Stimulated activated naive CD4-positive, alpha-beta T cell (primary cell): Measurements from ENCODE around the gene MAN1A1.

Experiments
- DNase-seq, 6 experiments: peaks; one replicate each; lab custom pipeline; 2025; lab: John Stamatoyannopoulos, UW

The MAN1A1 gene

DNA sequence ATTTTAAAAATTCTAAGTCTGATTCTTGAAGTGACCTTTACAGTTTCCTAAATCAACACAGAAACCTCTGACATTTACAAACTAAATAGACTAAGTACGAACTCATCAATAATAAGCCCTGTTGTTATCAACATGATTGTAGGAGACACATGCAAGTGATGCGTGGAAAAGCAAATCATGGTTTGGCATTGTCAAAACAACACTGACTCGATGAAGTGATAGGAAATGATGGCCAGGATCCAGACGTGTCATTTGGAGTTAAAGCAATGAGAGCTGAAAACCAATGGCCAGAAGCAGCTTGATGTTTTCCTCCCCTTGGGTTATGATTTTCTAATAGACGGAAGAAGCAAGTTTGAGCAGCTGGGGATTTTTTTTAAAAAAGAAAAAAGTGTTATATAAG lies 153.7 kb downstream of the MAN1A1 start:
- DNase-seq, result no peak

- DNase-seq, result no peak
Observed at GRCh38 chr6:119195204-119195603, 154.4 kb downstream of the MAN1A1 start.

DNA sequence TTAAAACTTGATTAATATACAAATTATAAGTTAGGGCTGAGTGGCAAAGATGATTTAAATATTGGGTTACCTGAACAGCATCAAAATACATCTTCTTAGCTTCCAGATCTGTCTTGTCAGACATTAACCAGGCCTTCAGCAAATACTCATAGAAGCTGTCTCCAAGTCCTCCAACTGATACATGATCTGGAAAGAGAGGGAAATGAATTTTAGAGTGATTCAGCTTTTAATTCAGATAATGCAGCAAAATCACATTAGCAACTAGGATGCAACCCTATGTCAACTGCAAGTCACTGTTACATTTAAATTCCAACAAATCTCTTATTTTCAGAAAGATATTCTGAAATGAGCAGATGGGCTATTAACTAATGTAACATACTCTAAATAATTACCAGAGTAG lies 155.9 kb downstream of the MAN1A1 start:
- no peak for DNase-seq

DNA sequence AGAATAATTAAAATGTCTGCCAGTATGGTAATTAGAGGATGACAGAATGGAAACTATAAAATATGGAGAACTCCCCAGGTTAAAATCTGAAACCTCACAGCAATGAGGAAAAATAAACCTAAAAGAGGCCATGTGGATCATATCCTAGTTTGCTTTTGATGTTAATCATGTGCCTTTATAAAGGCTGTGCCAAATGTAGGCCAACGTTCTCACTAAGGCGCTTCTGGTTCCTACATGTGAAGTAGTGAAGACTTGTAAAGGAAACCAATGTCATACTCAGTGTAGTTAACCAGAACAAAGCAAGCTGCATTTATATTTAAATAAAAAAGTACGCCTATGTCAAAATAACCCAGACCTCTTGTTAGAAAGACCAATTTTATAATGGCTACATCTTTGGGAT lies 157.4 kb downstream of the MAN1A1 start:
- no peak for DNase-seq

DNA sequence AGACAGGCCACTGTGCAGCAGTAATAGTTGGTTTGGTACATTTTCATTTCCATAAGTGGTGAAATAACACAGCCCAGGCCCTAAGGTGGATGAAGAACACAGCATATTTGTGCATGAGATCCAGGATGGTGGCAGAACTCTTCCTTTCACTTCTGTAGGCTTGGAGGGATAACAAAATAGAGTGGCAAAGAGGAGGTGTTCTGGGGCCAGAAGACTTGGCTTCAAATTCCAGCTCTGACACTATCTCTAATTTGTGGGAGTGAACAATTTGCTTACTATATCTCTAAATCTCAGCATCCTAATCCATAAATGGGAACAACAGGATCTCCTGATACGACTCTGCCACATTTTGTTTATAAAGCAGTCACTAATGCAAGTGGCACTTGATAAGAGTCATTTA lies 159.4 kb downstream of the MAN1A1 start:
- DNase-seq, result no peak

DNA sequence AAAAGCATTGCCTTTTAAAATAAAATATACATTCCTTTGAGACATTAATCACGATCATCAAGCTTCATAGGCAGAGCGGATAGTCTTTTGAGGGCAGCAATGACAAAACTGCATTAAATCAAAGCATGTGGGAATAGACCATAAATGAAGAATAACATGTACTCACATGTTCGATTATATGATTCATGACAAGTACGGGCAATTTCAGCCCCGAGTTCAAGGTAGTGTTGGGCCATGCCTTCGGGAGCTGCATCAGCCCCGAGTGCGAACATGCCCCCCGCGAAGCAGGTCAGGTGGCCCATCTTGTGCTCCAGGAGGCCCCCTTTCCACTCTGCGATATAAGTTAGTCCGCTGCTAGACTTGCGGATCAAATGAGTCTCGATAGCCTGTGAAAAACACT lies 160.1 kb downstream of the MAN1A1 start:
- DNase-seq, result no peak

GRCh38 chr6:119187596-119187995 lies 162.0 kb downstream of the MAN1A1 start:
- DNase-seq, result no peak

- DNase-seq, result no peak
Observed at GRCh38 chr6:119186490-119186889, 163.1 kb downstream of the MAN1A1 start.

DNA sequence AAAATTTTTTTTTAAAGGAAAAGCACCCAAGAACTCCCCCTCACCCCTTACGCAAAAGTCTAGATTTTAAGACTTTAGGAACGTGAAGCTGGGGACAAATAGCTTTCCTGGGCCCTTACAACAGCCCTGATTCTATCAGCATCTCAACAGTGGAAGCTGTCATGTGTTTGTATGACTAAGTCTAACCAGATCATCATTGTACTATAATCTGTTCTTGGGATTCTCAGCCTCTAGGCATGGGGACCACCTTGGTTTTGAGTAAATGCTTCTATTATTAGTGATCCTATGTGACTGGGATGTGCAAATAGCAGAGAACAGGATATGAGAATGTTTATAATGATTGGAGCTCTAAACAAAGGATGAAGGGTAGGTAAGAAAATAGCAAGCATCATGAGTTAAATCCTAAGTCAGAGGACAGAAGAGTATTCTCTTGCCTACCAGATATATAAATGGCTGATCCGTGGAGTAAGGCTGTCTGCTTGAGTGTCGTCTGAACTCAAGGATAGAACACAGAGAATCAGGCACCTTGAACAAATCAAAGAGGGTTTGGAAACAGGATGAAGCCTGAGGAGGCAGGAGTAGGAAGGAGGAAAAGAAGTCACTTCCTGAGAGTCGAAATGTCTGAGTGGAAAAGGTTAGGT lies 165.4 kb downstream of the MAN1A1 start:
- DNase-seq, result no peak

DNA sequence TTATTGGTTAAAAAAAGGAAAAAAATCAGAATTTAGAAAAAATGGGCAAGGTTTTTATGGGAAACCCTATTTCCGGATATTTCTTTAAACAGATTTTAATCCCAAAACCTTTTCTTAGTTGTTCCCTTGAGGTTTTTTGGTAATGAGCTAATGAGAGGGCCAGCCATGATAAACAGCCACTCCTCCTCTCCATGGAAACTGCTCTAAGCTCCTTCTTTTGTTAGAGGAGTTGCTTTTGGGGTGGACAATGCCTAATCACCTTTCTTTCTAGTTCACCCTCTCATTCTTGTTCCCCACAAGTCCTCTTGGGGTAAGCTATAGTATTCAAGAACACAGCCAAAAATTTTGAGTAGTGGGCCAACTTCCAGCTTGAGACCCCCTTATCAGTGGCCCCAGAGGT lies 166.1 kb downstream of the MAN1A1 start:
- DNase-seq, result no peak

DNA sequence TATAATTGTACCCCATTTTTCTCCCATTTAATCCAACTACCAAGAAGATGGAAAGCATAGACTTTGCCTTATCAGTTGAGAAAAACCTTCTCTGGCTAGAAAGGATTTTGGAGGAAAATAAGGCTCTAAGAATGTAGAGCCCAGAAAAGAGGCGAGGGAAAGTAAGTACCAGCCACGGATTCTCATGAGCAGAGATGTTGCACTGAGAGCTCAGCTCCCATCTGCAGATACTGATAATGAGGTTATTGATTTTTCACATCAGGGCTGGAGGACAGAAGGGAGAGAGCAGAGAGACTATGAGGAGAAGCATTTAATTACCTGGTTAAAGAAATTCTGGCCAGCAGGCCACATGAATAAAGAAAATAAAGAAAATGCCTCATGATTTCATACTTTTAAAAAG lies 166.7 kb downstream of the MAN1A1 start:
- no peak for DNase-seq

DNA sequence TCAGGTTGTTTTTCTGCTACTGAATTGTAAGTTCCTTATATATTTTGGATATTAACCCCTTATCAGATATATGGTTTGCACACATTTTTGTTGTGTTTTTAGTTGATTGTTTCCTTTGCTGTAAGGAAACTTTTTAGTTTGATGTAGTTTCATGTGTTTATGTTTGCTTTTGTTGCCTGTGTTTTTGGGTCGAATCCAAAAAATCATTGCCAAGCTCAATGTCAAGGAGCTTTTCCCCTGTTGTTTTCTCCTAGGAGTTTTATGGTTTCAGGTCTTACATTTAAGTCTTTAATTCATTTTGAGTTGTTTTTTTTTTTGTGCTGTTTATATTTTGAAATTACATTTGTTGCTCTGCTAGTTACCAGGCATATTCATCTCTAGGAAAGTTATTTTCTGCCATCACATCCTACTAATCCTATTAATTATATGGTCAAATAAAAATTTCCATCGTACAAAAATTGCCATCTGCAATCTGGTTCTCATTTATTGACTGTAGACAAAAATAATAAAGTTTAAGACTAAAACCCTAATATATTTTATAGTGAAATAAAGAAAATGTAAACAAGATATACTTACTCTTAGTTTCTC lies 167.3 kb downstream of the MAN1A1 start:
- DNase-seq, result no peak

GRCh38 chr6:119181046-119181445 lies 168.5 kb downstream of the MAN1A1 start:
- DNase-seq, result no peak

GRCh38 chr6:119179842-119180241 lies 169.7 kb downstream of the MAN1A1 start:
- peak in 1 of 6 experiments; percentile 2 for DNase-seq

DNA sequence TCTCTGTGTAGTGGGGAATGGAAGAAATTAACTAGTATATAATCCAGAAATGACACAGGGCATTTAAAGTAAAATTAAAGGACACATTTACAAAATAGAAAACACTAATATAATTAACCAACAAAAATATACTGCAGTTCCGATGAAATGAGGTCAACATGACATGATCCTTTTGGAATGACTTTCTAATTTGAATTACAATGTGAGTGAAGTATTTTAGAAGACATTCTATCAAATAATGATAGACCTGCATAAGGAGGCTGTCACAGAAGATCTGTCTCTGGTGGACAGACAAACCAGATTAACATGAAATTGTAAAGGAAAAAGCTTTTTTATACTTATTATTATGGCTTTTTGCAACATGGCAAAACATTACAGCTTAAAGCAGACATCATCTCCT lies 170.5 kb downstream of the MAN1A1 start:
- no peak for DNase-seq

DNA sequence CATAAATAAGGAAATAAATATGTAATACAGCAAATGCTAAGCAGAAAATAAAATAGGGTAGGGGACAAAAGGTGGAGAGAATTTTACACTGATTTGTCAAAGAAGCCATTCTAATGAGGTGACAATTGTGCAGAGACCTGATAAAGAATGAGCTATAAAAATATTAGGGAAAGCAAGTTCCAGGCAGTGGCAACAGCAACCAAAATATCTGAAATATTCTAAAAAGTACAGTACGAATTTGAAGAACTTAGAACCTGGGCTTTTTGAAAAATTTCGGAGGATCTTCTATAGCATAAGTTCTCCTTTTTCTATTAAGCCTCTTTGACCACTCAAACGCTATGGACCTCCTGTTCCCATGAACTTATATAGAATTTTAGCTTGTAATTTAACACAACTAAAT lies 173.1 kb downstream of the MAN1A1 start:
- DNase-seq, result no peak

DNA sequence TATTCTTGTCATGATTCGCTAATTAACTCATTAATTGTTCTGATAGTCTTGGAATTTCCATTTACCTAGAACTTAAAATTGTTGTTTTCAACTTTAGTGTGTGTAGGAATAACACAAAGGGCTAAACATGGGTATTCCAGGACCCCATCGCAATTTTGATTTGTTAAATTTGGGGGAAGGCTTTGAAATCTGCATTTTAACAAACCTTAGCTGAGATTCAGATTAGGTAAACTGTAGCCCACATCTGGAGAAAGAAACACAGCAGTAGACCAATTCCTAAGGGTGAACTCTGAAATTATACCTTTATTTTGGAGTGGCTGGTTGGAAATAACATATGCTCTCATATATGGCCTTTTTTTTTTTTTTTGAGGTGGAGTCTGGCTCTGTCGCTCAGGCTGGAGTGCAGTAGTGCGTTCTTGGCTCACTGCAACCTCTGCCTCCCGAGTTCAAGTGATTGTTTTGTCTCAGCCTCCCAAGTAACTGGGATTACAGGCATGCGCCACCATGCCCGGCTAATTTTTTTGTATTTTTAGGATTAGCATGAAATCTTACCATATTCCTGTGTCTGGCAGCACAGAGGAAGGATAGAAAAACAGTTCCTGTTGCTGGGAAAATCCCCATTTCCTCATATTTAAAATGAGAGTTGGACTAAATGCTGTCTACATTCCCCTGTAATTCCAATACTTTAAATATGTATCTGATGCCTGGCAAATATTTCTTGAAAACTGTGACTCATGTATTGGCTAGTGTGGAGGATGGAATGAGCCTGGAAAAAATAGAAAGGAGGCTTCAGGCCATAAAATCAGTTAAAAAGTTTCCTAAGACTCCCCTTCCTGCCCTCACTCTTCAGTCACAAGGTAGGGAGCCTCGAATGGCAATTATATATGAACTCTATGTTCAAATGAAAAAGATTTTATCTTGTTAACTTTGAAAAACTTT lies 174.4 kb downstream of the MAN1A1 start:
- no peak for DNase-seq

DNA sequence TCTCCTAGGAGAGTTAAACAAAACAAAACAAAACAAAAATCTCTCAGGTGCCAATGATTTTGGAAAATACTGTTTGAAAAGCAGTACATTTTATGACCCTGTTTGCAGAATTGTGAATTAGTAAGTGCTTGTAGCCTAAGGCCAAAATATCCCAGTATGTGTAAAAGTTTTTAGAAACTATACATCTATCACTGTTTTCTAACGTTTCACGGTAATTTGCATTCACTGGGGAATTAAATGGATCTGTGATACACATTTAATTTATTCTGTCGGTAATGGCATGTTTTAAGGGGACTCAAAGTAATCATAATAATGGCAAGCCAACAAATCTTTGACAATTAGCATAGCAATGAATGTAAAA lies 175.5 kb downstream of the MAN1A1 start:
- DNase-seq, result no peak

- DNase-seq, result no peak
Observed at GRCh38 chr6:119173249-119174084, 176.1 kb downstream of the MAN1A1 start.

DNA sequence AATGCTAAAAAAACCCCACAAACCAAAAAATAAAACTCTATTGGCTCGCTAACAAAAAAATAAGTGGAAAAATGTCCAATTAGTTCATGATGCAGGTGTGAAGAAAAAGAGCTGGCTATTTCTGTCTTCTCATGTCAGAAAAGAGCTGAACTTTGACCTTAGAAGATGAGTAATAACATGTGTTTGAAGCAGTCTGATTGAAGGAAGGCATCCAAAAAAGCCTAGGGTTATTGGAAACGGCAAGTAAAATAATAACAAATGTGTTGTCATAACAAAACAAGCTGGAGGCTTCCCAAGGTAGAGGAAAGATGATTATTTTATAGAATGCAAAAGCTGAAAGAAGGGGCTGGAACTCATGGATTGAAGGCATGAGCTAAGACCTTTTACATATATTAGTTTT lies 176.7 kb downstream of the MAN1A1 start:
- no peak for DNase-seq

DNA sequence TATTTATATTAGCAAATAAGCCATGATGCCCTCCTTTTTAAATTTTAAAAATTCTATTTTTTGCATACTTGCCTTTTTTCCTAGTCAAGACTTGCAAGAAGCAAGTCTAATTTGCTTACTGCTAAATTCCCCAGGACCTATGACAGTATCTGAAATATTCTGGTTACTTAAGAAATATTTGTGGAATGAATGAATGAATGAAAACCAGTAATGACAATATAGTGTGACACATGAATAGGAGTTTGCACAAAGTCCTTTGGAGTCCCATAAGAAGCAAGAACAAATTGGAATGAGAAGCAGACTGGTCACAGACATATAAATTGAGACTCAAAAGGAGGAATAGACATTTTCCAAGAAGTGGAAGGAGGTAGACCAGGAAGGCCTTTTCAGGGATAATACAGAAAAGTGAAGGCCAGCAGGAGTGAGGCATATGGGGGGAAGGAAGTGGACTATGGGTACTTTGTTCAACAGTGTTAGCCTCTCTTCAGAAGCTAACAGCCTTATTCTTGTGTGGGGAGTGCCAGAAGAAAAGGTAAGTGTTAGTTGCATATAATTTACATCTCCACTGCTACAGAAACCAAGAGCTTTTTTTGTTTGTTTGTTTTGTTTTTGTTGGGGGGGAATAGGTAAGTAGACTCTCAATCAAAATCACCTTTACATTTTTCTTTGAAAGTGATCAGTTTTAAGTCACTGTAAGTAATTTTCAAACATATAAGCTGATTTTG lies 177.5 kb downstream of the MAN1A1 start:
- no peak for DNase-seq
